B cell (primary cell): ENCODE data around the gene ZNF281. TPM values are rescaled to one million over a fixed set of nuclear protein-coding genes. Genes with fewer than 3 reads are reported as not detected.

Experiments used
- ATAC-seq: fragments of 200-7000 bp; cut with Tn5 transposase; one replicate; pipeline ENCODE4 v1.10.0; 2021; ENCODE audit warnings: low read depth, mild to moderate bottlenecking, moderate number of reproducible peaks, moderate library complexity
- CTCF ChIA-PET: fragments of 350-600 bp; sonication (Branson Sonifier 250); formaldehyde crosslinking; loops from one replicate; lab custom pipeline; 2021; ENCODE audit warnings: antibody characterized with exemption, inconsistent platforms; lab: Charles Lee
- POLR2A ChIA-PET: fragments of 350-600 bp; sonication (Branson Sonifier 250); formaldehyde crosslinking; loops from one replicate; lab custom pipeline; 2021; ENCODE audit warnings: antibody characterized with exemption; lab: Charles Lee
- DNase-seq: peaks from one replicate; pipeline ENCODE4 v3.0.0; 2013
- H2AFZ ChIP-seq: 2 replicates; pipeline ENCODE4 v1.6.1; 2012; ENCODE audit warnings: mild to moderate bottlenecking, low read depth, low read length; ENCODE audit not compliant: insufficient read depth, poor library complexity, severe bottlenecking
- H3K27ac ChIP-seq, 2 donors: 1 replicate in 1 of 2; 2 replicates in 1 of 2; pipeline ENCODE4 v1.5.1; 2012 to 2013; ENCODE audit warnings: low read length in 2 of 2, mild to moderate bottlenecking in 2 of 2, moderate library complexity in 1 of 2
- H3K27me3 ChIP-seq, 4 experiments: fragments of 200-600 bp in 1 of 4; sonication (generic) in 1 of 4; replicated peaks in 1 of 4; 1 replicate in 2 of 4; 2 replicates in 2 of 4; pipeline versions ENCODE4 v1.6.1 to v1.7.0; 2013 to 2016; ENCODE audit warnings: low read length in 3 of 4, mild to moderate bottlenecking in 2 of 4, mixed read lengths in 1 of 4, moderate library complexity in 1 of 4; ENCODE audit not compliant: insufficient read depth in 4 of 4, control insufficient read depth in 3 of 4; ENCODE audit errors: control extremely low read depth in 1 of 4
- H3K36me3 ChIP-seq, 2 experiments: replicated peaks in 1 of 2; 1 replicate in 1 of 2; 2 replicates in 1 of 2; pipeline versions ENCODE4 v1.6.1 to v1.7.1; 2013; ENCODE audit warnings: low read length in 1 of 2; ENCODE audit not compliant: insufficient read depth in 2 of 2, control insufficient read depth in 1 of 2; ENCODE audit errors: control extremely low read depth in 1 of 2, extremely low read depth in 1 of 2
- H3K4me1 ChIP-seq, 2 donors: fragments of 200-600 bp in 1 of 2; sonication (generic) in 1 of 2; 1 replicate in 1 of 2; 2 replicates in 1 of 2; pipeline versions ENCODE4 v1.5.1 to v1.6.1; 2013 to 2017; ENCODE audit warnings: low read length in 2 of 2; ENCODE audit not compliant: control insufficient read depth in 2 of 2, insufficient read depth in 2 of 2
- H3K4me2 ChIP-seq: replicated peaks from 2 replicates; pipeline ENCODE3; 2012; ENCODE audit warnings: mild to moderate bottlenecking, low read depth, low read length; ENCODE audit not compliant: poor library complexity, severe bottlenecking
- H3K4me3 ChIP-seq, 5 experiments: fragments of 200-600 bp in 1 of 5; sonication (generic) in 1 of 5; 1 replicate in 3 of 5; 2 replicates in 2 of 5; pipeline versions ENCODE4 v1.5.1 to v1.7.0; 2011 to 2016; ENCODE audit warnings: low read length in 4 of 5, mild to moderate bottlenecking in 4 of 5, low read depth in 2 of 5, control low read depth in 1 of 5, moderate library complexity in 1 of 5; ENCODE audit not compliant: insufficient read depth in 1 of 5; ENCODE audit errors: control extremely low read depth in 1 of 5, extremely low read depth in 1 of 5
- H3K79me2 ChIP-seq: fragments of 200-600 bp; sonication (generic); one replicate; pipeline ENCODE4 v1.6.0; 2016; ENCODE audit warnings: low read length; ENCODE audit not compliant: control insufficient read depth, insufficient read depth
- H3K9ac ChIP-seq: fragments of 200-600 bp; sonication (generic); 2 replicates; pipeline ENCODE4 v1.6.1; 2017; ENCODE audit warnings: mild to moderate bottlenecking, low read length, moderate library complexity
- H3K9me3 ChIP-seq, 3 donors: one replicate each; pipeline versions ENCODE4 v1.6.1 to v1.7.1; 2013; ENCODE audit warnings: low read length in 2 of 3; ENCODE audit not compliant: control insufficient read depth in 2 of 3, insufficient read depth in 1 of 3; ENCODE audit errors: control extremely low read depth in 1 of 3
- H4K20me1 ChIP-seq: 2 replicates; pipeline ENCODE4 v1.6.0; 2012; ENCODE audit warnings: mild to moderate bottlenecking, low read length; ENCODE audit not compliant: insufficient read depth, control insufficient read depth, poor library complexity, severe bottlenecking
- H3K27ac Mint-ChIP-seq: one replicate; pipeline ENCODE4 v1.8.0; 2021; ENCODE audit warnings: mixed read lengths
- H3K27me3 Mint-ChIP-seq: one replicate; pipeline ENCODE4 v1.8.0; 2021; ENCODE audit warnings: mixed read lengths
- H3K4me1 Mint-ChIP-seq: one replicate; pipeline ENCODE4 v1.8.0; 2021; ENCODE audit warnings: mixed read lengths
- H3K4me3 Mint-ChIP-seq: one replicate; pipeline ENCODE4 v1.8.0; 2021; ENCODE audit warnings: mixed read lengths
- H3K9me3 Mint-ChIP-seq: one replicate; pipeline ENCODE4 v1.8.0; 2022; ENCODE audit warnings: mixed read lengths; ENCODE audit not compliant: insufficient read depth
- CTCF ChIP-seq: fragments of 200-600 bp; IDR thresholded peaks from one replicate; pipeline ENCODE4 v1.8.0; 2022; ENCODE audit warnings: antibody characterized with exemption, mild to moderate bottlenecking
- EZH2 ChIP-seq: IDR thresholded peaks from 2 replicates; pipeline ENCODE4 v1.6.1; 2012; ENCODE audit warnings: borderline replicate concordance, low read depth, mild to moderate bottlenecking, moderate library complexity, low read length; ENCODE audit not compliant: insufficient read depth, poor library complexity, severe bottlenecking
- WGBS: methylation state at CpG from one replicate; pipeline ENCODE4 v1.1.5; 2013; ENCODE audit warnings: missing lambda C conversion rate; ENCODE audit not compliant: insufficient coverage; 5-methylcytosine and 5-hydroxymethylcytosine counted together
- intact Hi-C: fragments of 100-400 bp; cut with micrococcal nuclease; formaldehyde crosslinking; loops from one replicate; pipeline ENCODE4 v1.10.0; 2022
- polyA plus RNA-seq: library from polyadenylated mRNA; depleted of rRNA; stranded (reverse); fragments of >200 nt; gene quantifications from 2 replicates; pipeline ENCODE4 v1.2.3, GENCODE V29; 2012
- total RNA-seq, 2 donors: library from RNA; stranded (reverse); fragments of 120-200 nt in 1 of 2; gene quantifications; 1 replicate in 1 of 2; 2 replicates in 1 of 2; pipeline versions ENCODE4 v1.2.3 to v1.2.4, GENCODE V29; 2013 to 2022

ZNF281 gene
- total and polyA plus RNA-seq, 2 donors (not counting 1 experiment from before 2014, with no cell fraction given), result 3.8 to 23.5 TPM

DNA sequence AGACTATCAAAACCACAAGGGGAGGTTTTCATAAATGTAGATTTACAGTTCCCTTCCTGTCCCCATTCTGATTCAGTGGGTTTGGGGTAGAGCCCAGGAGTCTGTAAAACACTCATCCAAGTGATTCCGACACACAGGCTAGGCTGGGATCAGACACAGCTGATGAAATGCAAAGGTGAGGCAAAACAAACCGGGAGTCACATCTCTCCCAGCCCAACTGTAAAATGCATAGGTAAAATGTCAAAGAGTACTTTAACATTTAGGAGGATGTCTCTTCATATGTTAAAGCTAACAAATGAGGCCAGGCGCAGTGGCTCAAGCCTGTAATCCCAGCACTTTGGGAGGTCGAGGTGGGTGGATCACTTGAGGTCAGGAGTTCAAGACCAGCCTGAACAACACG lies 45.0 kb downstream of the ZNF281 start:
- no peak overlapping the region for H3K27ac Mint-ChIP-seq
- H2AFZ ChIP-seq, result no peak overlapping the region
- no peaks in the 10 kb centered on the region for H3K79me2 ChIP-seq
- H3K9ac ChIP-seq, result no peak overlapping the region
- no peak overlapping the region for H3K4me3 Mint-ChIP-seq
- intact Hi-C loops, result no loop called here
- no peaks in the 10 kb centered on the region for H3K9me3 Mint-ChIP-seq
- peaks cover 10% of the 10 kb centered on the region for H3K4me1 Mint-ChIP-seq
- 100% methylated on average over 1 of the region's 5 CpGs for WGBS
- H3K4me2 ChIP-seq, result no peak overlapping the region
- H3K27me3 ChIP-seq, result no peaks in the 10 kb centered on the region
- H3K36me3 ChIP-seq, result no peaks in the 10 kb centered on the region
- no peaks in the 10 kb centered on the region for H4K20me1 ChIP-seq
- ATAC-seq (no peak), DNase-seq (no peak)
- H3K9me3 ChIP-seq, result no peaks in the 10 kb centered on the region
- no peak overlapping the region for H3K27ac ChIP-seq
- no peak overlapping the region for H3K4me3 ChIP-seq
- POLR2A ChIA-PET, result no interaction called here
- CTCF ChIA-PET, result no interaction called here
- TF ChIP-seq EZH2 (no peak), CTCF (no peak)
- peaks cover 8 to 9% of the 10 kb centered on the region in 2 donors for H3K4me1 ChIP-seq
- H3K27me3 Mint-ChIP-seq, result no peaks in the 10 kb centered on the region

GRCh38 chr1:200364091-200364759 lies 45.6 kb downstream of the ZNF281 start:
- H3K27me3 ChIP-seq, result no peaks in the 10 kb centered on the region
- H3K27me3 Mint-ChIP-seq, result no peaks in the 10 kb centered on the region
- intact Hi-C loops, result no loop called here
- H3K4me1 ChIP-seq, result peaks cover 8 to 9% of the 10 kb centered on the region in 2 donors
- WGBS, result no CpG with 5 or more reads among the region's 2 CpGs
- no peaks in the 10 kb centered on the region for H4K20me1 ChIP-seq
- TF ChIP-seq EZH2, result no peak
- no peak for TF ChIP-seq CTCF
- ATAC-seq, result no peak
- no peaks in the 10 kb centered on the region for H3K79me2 ChIP-seq
- H3K4me1 Mint-ChIP-seq, result peaks cover 10% of the 10 kb centered on the region
- H2AFZ ChIP-seq, result no peak overlapping the region
- no peak overlapping the region for H3K4me2 ChIP-seq
- H3K4me3 Mint-ChIP-seq, result no peak overlapping the region
- ChIA-PET POLR2A (no interaction called here), CTCF (no interaction called here)
- no peak for DNase-seq
- no peak overlapping the region for H3K27ac ChIP-seq
- no peak overlapping the region for H3K27ac Mint-ChIP-seq
- no peak overlapping the region for H3K9ac ChIP-seq
- H3K4me3 ChIP-seq, result no peak overlapping the region
- H3K9me3 Mint-ChIP-seq, result no peaks in the 10 kb centered on the region
- H3K9me3 ChIP-seq, result no peaks in the 10 kb centered on the region
- no peaks in the 10 kb centered on the region for H3K36me3 ChIP-seq
